NCI-H1930 (cell line): ENCODE results near the gene STX11.
"Not testable (repeated sequence)": the region's sequence is repeated elsewhere in the genome, so short reads cannot be mapped to it uniquely, and the experiment has no call there.

Experiments
- DNase-seq, 2 experiments: peaks; one replicate each; lab custom pipeline; 2025; lab: John Stamatoyannopoulos, UW

STX11 gene

DNA sequence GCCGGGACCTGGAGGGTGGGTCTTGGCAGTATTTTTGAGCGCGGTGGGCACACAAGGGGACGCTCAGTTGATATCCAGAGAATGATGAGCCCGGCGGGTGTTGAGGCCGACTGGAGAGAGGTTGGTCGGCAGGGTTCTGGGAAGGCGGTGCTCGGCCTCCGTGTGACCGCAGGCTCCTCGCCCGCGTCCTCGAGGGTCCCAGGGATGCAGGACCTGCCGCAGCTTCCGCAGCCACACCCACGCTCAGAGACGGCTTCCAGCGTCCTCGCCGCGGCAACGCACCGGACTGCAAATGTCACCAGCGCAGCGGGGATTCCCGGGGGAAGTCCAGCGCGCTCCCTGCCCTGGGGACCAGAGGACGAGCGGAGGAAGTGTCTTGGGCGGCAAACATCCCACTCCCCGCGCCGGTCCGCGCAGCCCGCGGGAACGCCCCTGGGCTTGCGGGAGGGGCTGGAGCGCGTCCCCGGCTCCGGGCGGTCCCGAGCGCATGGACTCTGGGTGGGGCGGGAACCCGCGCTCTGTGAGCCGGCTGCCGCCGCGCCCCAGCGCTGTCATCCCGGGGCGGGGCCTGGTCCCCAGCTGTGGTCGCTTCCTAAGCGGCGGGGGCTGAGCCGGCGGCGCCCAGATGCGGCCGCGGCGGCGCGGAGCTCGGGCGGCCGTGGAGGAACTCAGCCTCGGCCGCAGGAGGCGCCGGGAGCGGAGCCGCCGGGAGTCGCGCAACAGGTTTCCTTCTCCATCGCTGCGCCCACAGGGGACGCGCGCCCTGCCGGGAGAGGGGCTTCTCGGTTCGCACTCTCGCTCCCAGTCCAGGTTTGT, at the start of gene STX11:
Gene STX11, plus strand, starts transcription at position 624 of the 816 bp plus-strand sequence. CDS start 36,111 bp downstream, outside the sequence.
- DNase-seq: peak; percentile 7 to 31

DNA sequence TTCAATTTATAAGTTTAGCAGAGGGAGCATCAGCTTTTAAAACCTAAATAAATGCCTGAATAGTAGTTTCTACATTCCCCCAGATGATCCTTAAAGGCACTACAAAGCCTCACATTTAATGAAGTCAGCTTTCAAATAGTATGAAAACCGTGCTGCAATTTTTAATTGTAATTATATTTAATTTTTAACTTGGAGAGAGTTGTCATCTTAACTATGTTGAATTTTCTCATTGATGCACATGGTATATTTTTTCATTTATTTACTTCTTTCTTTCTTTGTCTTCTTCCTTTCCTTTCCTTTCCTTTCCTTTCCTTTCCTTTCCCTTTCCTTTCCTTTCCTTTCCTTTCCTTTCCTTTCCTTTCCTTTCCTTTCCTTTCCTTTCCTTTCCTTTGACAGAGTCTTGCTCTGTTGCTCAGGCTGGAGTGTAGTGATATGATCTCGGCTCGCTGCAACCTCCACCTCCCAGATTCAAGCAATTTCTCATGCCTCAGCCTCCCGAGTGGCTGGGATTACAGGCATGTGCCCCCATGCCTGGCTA, 47.2 kb upstream of the STX11 start:
- no peak for DNase-seq

DNA sequence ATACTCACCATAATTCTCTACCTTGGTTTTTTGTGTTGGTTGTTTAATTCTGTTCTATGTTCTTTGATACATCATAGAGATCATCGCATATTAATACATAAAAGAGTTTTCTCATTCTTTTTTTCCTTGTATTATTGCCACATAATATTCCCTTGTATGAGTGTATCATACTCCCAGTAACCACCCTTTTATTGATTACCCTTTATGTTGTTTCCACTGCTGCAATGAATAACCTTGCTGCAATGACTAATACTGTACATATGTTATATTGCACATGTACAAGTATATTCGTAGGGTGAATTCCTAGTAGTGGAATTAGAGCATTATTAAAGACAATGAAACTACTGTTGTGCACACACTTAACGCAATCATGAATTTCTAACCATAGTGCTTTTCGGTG, 45.8 kb upstream of the STX11 start:
- DNase-seq: no peak

DNA sequence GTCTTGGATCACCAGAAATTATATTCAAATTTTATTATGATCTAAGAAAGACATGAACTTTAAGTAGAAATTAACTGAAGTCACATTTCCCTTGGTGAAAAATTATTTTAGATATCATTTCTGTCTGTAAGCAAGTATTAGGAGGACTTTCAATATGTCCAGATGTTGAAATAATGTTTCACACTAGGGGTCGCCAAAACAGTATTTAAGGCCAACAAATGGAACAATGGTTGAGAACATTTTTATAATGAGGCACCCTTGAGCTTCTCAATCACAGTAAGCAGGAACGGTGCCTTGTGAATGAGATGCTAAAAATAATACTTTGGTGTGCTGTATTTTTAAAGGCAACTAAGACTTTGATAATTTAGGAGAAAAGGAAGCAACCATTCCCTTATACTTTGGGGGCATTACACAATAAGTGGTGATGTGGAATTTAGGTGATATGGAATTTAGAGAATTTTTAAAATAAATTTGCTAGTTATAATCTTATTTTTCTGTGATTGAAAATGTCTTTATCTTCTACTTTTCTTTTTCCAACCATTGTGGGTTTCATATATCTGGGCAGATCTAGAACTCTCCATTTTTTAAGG, 45.3 kb upstream of the STX11 start:
- peak in 1 of 2 experiments; percentile 28 for DNase-seq

DNA sequence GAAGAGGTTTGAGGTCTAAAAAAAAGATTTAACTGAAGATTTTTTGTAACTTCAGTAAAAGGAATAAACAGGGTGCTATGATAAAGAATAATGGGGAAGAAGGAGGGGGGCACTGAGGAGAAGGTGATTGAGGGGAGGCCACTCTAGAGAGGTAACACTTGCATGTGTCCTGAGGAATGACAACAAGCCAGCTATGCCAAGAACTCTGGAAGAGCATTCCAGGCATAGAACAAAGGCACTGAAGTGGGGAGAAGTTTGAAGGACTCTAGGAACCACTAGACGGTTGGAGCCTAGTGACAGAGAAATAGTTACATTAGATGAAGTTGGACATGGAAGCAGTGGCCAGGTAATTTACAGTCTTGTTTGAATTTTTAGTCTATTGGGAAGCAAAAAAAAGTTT, 44.1 kb upstream of the STX11 start:
- no peak for DNase-seq

DNA sequence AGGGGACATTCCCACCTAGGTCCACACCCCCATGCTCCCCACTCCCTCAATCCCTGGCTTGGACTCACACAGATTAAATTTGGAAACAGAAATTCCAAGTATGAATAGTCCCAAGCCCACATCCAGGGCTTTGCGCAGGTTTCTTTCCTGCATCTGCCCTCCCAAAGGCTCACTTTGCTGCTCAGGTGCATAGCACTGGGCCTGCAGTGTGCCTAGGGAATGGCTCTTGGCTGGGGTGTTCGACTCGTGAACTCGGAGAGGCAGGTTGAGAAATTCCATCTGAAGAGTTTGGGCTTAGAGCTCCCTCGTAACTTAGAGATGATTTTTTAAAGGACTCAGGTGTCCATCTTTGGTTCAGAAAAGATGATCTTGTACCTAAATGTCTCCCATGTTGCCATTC, 40.1 kb upstream of the STX11 start:
- no peak for DNase-seq

DNA sequence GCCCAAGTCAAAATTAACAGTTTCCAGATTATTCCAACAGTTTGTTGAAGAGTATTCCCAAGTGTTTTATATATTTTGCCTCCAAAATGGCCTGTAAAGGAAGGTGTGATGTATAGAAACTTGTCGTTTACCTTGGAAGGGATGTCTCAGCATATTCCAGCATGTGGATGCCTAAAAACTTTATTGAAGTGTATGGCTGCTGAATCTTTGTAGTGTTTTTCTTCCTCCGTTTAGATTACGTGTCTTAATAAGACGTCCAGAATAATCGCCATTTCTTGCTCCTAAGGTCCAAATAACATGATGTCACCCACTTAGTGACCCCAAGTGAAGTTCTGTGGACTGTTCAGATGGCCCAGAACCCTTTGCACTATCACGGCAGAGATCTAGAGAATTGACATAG, 37.0 kb upstream of the STX11 start:
- no peak for DNase-seq

DNA sequence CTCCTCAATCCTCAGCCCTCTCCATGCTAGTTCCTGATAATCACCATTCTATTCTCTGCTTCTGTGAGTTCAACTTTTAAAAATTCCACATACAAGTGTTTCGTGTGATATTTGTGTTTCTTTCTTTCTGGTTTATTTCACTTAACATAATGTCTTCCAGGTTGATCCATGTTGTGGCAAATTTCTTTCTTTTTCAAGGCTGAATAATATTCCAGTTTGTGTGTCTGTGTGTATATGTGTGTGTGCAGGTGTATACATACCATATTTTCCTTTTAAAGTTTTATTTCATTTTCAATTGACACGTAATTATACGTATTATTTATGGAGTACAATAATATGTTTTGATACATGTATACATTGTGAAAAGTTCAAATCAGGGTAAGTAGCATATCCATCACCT, 35.1 kb upstream of the STX11 start:
- DNase-seq: no peak

DNA sequence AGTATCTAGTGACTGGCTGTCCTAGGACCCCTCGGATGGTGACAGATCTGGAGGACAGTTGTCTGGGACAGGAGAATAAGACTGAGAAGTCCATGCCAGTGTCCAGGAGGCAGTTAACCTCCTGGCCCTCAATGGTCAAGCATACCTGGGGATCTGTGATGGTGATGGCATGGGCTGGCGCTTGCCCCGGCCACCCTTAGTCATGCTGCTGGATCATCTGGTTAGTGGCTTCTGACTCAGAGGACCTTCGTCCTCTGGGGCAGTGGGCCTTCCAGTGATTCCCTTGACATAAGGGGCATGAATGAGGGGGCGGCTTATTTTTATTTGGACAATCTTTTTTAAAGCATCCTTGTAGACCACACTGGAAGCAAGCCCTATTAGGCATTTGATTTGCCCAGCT, 30.9 kb upstream of the STX11 start:
- DNase-seq: no peak

DNA sequence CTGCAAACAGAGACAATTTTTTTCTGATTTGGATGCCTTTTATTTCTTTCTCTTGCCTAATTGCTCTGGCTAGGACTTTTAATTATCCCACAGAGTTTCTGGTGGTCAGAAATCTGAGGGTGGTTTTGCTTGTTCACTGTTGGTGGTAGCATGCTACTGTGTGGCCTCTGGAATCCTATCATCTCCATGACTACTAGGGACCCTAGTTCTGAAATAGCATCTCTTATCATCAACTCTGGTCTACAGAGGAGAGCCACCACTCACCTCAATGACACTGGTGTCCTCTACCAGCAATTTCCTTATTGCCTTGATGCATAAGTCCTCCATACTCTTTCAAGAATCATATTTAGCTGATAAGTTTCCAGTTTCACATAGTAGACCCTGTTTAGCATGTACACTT, 27.5 kb upstream of the STX11 start:
- DNase-seq: no peak

DNA sequence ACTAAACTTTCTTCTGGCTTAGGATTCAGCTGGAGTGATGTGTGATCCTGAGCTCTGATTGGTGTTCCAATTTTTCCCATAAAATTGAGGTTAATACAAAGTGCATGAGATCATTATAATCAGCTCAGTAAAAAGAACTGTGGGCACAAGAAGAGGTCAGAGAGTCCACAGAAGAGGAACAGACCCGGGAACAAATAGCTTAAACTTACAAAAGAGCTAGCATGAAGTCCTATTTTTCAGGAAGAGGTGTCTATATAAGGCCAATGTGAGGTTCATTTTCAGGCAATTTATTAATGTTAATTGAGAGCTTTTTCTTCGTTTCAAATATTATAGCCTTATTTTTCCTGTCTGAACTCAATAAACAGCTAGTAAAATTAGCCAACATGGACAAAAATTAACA, 26.9 kb upstream of the STX11 start:
- DNase-seq: no peak

DNA sequence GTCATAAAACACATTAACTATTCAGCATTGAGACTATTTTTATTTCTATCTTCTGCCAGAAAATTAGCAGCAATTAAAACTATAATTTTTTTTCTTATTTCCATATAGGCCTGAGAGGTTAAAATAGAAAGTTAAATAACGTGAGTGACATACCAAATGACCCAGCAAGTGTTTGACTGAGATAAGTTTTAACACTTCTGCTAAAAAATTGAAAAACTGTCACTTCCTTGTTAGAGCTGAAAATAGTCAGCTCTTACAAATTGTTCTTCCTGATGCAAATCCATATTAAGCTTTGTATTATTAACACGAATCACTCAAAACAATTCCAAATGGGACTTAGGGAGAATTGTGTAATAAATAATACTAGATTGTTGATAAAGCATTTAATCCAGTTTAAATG, 26.5 kb upstream of the STX11 start:
- DNase-seq: no peak

DNA sequence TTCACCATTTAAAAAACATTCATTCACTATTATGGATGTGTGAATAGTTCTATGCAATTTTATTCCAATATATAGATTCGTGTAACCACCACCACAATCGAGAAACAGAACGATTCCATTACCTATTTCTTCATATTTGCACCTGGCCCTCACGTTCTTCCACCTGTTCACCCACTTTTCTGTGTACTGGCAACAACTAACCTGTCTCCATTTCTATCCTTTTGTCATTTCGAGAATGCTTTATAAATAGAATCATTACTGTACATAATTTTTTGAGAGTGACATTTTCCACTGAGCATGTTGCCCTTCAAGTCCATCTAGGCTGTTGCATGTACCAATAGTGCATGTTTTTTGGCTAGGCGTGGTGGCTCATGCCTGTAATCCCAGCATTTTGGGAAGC, 23.2 kb upstream of the STX11 start:
- no peak for DNase-seq

DNA sequence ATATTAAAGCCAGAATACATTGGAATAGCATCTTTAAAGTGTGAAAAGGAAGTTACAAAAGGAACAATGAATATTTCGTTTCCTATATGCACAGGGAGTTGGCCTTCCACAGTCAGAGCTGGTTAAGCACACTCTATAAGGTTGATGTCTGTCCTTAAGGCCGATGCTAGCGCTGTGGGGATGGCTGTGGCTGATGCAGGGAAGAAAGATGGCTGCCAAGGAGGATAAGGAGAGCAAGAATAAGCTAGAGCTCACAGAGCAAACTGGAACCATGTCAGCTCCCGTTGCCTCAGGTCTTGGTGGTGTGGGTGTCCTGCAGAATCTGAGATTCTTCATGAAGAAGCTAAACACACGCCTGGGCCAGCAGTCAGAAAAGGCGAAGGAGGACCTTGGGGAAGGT, 20.8 kb upstream of the STX11 start:
- DNase-seq: no peak

DNA sequence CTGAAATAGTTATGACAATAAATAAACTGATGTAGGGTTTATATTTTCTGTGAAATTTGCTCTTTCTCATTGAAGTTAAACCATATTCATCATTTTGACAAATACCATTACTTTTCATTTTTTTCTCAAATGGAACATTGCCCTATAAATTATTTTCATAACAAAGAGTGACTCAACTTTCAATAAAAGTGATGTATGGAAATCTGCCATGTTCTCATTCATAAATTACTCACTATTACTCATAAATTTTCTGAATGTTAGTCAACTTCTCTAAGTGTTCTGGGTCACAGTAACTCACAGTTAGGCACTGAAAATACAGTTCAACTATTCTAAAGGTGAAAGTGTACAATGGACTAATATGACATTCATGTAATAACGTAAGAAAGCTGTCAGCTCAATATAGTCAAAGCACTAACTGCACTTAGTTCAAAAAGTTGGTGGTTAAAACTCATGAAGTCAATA, 19.0 kb upstream of the STX11 start:
- no peak for DNase-seq

DNA sequence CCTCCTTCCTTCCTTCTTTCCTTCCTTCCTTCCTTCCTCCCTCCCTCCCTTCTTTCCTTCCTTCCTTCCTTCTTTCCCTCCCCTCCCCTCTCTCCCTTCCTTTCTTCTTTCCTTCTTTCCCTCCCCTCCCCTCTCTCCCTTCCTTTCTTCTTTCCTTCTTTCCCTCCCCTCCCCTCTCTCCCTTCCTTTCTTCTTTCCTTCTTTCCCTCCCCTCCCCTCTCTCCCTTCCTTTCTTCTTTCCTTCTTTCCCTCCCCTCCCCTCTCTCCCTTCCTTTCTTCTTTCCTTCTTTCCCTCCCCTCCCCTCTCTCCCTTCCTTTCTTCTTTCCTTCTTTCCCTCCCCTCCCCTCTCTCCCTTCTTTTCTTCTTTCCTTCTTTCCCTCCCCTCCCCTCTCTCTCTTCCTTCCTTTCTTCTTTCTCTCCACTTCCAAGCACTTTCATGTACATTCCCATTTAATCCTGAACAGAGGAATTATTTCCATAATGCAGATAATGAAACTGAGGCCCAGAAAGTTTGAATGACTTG, 18.1 kb upstream of the STX11 start:
- DNase-seq: not testable (repeated sequence)

DNA sequence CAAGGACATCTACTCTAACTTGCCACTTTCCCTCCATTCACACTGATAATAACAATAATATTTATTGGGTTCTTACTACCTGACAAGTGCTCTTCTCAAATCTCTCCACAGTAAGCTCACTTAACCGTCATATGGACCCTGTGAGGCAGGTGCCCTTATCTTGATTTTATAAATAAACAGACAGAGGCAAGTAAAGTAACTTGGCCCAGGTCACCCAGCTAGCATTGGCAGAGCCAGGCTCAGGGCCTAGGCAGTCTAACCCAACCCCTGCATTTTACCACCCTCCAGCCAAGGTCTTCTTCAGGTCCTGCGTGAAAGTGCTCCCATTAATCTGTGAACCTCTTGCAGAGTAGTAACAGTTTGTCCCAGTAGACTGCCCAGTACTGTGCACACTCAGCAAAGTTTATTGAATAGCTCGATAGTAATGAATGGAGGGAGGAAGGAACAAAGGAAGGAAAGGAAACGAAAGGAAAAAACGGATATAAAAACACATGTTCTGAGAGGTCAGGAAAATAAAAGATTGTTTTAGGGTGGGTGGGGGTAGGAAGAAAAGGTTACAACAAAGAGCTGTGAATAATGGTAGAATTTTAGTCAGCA, 17.0 kb upstream of the STX11 start:
- no peak for DNase-seq

DNA sequence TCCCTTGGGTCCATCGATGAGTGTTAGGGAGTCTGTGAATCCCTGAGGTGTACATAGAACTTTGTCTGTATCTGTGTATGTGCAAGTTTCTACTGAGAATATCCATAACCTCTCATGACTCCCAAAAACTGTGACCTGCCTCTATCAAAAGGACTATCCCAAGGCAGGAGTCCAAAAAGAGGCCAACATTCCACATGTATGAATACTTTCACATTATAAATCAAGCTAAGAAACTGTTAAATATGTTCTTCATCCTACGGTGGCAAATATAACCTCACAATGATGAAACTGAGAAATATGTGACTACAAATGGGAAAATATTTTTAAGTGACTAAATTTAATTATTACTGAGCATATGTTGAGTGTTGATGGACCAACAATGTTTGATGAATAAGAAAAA, 16.1 kb upstream of the STX11 start:
- no peak for DNase-seq

DNA sequence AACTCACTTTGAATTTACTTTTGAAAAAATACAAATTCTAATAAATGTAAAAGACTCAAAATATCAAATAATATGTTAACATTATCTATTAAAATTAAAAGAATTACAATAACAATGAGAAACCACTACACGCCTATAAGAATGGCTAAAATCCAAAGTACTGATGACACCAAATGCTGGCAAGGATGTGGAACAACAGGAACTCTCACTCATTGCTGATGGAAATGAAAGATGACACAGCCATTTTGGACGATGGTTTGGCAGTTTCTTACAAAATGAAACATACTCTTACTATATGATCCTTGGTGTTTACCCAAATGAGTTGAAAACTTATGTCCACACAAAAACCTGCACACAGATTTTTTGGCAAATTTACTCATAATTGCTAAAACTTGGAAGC, 15.6 kb upstream of the STX11 start:
- DNase-seq: no peak

DNA sequence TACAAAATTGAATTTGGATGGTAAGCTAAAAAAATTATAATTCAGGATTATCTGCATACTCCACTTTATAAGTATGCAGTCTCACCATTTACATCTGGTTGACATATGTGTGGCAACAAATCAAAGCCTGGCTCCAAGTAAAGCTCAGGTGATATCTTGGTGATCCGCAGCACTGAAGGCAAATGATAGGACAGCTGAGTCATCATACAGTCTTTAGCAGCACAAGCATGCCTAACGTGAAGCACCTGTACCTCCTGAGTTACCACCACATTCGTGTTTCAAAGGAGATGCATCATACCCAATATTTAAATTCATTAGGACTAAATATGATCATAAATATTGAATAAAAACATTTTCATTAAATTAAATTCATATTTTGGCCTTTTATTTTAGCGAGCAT, 11.8 kb upstream of the STX11 start:
- DNase-seq: no peak

DNA sequence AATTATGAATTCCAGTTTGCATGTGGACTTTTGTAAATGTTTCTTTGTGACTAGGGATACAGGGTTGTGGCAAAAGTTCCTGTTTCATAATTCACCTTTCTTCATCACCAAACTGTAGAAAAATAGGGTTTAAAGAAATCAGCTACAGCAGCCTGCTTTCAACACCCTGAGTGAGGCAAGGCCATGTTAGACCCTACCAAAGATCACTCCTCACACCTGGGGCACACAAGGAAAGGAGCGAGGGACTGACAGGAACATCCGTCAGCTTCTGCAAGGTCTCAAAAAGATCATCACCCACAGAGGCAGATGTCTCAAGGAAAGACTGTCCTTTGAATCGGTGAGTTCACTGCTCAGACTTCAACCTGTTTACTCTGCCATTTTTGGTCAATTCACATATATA, 10.5 kb upstream of the STX11 start:
- DNase-seq: no peak

DNA sequence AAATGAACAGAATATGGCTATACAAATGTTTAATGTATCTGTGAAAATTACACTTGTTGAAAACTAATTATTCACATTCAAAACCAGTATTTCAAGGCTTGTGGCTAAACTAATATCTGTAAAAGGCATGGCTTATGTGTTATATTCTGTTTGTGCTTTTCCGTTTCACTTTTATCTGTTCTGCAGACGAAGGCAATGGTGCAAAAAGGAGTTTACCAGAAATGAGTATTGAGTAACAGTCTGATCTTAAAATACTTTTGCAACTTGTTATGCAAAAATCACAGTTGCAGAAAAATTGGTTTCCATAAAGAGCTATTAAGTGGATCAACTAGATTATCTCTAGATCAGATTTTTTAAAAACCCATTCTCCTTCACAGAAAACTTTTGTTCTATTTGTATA, 9.4 kb upstream of the STX11 start:
- no peak for DNase-seq

DNA sequence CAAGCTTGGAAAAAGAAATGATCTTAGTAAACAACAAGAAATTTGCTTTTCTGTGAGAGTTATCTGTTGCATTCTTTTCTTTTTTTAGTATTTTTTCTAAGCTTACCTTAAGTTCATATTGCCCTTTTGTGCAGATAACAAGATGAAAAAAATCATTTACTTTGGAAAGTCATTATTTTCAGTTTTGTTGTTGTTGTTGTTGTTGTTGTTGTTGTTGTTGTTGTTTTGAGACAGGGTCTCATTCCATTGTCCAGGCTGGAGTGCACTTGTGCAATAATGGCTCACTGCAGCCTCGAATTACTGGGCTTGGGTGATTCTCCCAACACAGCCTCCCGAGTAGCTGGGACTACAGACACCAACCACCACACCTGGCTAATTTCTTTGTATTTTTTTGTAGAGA, 8.8 kb upstream of the STX11 start:
- DNase-seq: no peak
